ENCODE data around the gene SKIC2. TPM values are rescaled to one million over a fixed set of nuclear protein-coding genes. Genes with fewer than 3 reads are reported as not detected.

Gene SKIC2
- total and polyA plus RNA-seq, 2 of the 8 experiments (the other 6 are each of a cell fraction or from before 2014, with no cell fraction given) = 42.1 to 59.7 TPM

GRCh38 chr6:31961616-31962015 lies 2.6 kb downstream of the SKIC2 start (continued):
- no peak for TF ChIP-seq ATF3 (IDR thresholded peaks at IDR 0.05; ENCODE audit: insufficient read depth, low read depth, low read length)
- TF ChIP-seq SP2 (IDR thresholded peaks at IDR 0.05; ENCODE audit: low read length) = no peak
- TF ChIP-seq RBBP5 (IDR thresholded peaks at IDR 0.05; ENCODE audit: borderline replicate concordance, low read depth, low read length) = no peak
- no peak for TF ChIP-seq TAF1 (IDR thresholded peaks at IDR 0.05; ENCODE audit: low read depth, low read length)
- no peak for TF ChIP-seq RNF2 (IDR thresholded peaks at IDR 0.05; ENCODE audit: borderline replicate concordance, low read depth, low read length, missing control alignments, poor library complexity, severe bottlenecking)
- TF ChIP-seq POLR2AphosphoS5 (IDR thresholded peaks at IDR 0.05; ENCODE audit: low read depth, low read length) = no peak
- TF ChIP-seq CBX5 (IDR thresholded peaks at IDR 0.05; ENCODE audit: low read depth, low read length) = no peak
